ENCODE data around the gene MPRIP.

The MPRIP gene

GRCh38 chr17:17028878-17029535, 13.2 kb upstream of the MPRIP start:
- no peak for DNase-seq (ENCODE audit: extremely low read depth in 1 of 2, low read depth in 1 of 2)

- no peak for DNase-seq (ENCODE audit: extremely low read depth in 1 of 2, low read depth in 1 of 2)
Observed at GRCh38 chr17:17029938-17030337, 12.3 kb upstream of the MPRIP start.

- no peak for DNase-seq (ENCODE audit: extremely low read depth in 1 of 2, low read depth in 1 of 2)
Observed at GRCh38 chr17:17030515-17031211, 11.6 kb upstream of the MPRIP start.

GRCh38 chr17:17032131-17032692, 10.0 kb upstream of the MPRIP start:
- no peak for DNase-seq (ENCODE audit: extremely low read depth in 1 of 2, low read depth in 1 of 2)

DNA sequence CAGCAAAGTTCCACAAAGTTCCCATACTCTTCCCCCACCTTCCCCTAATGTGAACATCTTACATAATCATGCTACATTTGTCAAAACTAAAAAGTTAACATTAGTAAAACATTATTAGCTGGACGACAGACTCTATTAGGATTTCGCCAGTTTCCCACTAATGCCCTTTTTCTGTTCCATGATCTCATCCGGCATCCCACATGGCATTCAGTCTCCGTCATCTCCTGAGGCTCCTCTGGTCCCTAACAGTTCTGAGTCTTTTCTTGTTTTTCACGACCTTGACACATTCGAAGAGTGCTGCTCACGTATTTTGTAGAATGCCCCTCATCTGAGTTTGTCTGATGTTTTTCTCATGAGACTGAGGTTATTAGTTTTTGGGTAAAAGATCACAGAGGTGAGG, 8.8 kb upstream of the MPRIP start:
- no peak for DNase-seq (ENCODE audit: extremely low read depth in 1 of 2, low read depth in 1 of 2)

GRCh38 chr17:17034026-17034425, 8.2 kb upstream of the MPRIP start:
- DNase-seq (ENCODE audit: extremely low read depth in 1 of 2, low read depth in 1 of 2) = no peak

DNA sequence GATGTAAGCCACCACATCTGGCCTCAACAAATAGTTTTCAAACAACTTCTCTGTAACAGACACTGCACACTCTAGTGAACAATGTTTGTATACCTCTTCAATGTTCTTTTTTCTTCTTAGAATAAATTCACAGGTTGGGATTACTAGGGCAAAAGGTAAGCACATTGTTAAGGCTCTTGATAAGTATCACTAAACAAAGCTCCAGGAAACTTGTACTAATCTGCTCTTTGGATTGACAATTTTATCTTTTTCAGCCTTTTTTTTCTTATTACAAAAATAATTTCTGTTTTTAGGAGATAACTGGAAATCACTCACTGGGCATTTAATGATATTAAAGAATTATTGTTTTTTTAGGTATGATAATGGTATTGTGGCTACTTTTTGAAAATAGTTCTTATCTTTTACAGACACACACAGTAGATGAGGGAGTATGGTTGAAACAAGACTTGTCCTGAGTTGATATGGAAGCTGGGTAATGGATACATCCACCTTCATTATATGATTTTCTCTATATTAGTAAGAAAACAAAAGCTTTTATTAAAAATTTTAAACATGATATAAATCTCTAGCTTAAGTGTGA, 7.7 kb upstream of the MPRIP start:
- no peak for DNase-seq (ENCODE audit: extremely low read depth in 1 of 2, low read depth in 1 of 2)

DNA sequence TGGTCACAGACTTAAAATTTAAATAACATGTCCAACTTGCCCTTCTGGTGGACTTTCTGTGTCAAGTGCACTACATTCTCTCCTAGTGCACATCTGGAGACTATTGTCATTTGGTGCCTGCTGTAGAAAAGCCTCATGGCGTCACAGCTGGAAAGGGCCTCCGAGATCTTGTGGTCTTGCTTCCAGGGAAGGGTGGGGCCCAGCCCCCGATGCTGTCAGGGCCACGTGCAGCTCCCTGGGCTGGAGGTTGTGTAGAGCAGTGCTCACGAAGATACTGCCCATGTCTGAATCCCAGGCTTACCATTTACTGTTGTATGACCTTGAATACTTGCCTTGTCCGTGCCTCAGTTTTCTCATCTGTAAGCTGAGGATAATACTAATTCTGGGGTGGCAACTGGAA, 6.8 kb upstream of the MPRIP start:
- no peak for DNase-seq (ENCODE audit: extremely low read depth in 1 of 2, low read depth in 1 of 2)

DNA sequence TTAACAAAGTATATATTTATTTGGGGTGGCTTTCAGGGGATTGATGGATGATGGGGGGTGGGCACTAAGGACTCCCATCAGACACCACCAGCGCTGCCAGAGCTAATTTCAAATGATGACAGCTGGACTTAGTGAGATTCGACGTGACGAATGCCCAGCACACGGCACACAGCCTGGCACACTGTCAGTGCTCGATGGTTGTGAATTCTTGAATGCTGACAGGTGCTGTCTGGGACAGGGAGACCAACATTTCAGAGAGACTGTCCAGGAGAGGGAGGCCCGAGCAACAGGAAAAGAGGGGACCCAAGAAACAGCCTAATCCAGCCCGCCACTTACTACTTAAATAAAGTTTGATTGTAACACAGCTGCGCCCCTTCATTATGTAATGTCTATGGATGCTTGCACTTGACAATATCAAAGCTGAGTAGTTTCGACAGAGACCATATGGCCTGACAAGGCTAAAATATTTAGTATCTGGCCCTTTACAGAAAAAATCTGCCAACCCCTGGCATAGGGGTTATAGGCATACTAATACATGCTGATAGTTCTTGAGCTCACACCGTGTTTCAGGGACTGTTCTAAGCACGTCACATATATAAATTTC, 6.2 kb upstream of the MPRIP start:
- DNase-seq (ENCODE audit: extremely low read depth in 1 of 2, low read depth in 1 of 2) = no peak

DNA sequence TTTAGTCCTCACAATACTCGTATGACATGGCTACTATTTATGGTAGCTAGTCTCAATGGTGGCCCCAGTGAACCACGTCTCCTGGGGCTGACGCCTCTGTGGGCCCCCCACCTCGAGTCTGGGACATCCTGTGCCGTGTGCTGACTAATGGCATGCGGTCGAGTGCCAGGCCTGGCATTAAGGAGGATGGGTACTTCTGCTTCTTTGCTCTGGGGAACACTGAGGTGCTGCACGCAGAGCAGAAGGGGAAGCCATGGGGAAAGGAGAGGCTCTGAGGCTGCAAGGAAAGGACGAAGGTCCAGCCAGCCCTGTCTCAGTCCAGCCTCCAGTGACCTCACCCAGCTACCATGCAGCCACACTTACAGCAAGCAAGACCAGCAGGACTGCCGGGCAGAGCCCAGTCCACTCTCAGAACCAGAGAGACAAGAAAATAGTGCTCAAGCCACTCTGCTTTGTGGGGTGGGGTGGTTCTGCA, 5.7 kb upstream of the MPRIP start:
- no peak for DNase-seq (ENCODE audit: extremely low read depth in 1 of 2, low read depth in 1 of 2)

DNA sequence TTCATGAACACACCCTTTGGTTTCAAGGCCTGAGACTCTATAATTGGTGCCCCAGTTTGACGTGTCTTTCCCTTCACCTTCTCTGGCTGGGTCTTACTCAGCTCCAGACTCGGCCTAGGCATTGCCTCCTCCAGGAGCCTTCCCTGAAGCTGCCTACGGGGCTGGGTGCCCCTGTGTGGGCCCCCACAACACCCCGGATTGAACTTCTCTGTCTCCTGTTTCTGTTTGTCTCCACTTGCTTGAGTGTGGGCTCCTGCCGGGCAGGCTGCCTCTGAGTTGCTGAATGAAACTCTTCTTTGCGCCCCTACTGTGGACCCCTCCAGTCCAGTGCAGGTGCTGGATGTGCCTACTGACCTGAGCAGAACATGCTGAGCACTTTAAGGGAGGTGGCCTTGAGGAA, 2.3 kb upstream of the MPRIP start:
- DNase-seq (ENCODE audit: extremely low read depth in 1 of 2, low read depth in 1 of 2) = no peak

DNA sequence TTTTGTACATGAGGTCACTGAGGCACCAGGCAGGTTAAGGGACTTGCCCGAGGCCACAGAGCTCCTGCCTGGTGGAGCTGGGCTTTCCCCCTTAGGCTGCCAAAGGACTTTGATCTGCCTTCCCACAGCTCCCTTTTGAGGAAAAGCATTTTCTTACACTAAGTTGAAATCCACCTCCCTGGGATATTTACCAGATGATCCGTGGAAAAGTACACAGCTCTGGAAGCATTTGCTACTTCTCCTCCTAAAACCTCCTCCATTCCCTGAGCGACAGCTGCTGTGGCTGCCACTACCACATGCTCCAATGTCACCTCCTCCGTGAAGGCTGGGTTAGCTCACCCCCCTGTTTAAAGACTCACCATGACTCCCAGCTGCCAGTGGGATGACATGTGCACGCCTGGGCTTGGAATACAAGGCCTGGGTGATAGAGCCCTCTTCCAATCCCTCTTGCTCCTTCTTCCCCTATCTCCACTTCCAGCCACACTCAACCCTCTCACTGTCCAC, 1.2 kb upstream of the MPRIP start:
- no peak for DNase-seq (ENCODE audit: extremely low read depth in 1 of 2, low read depth in 1 of 2)

DNA sequence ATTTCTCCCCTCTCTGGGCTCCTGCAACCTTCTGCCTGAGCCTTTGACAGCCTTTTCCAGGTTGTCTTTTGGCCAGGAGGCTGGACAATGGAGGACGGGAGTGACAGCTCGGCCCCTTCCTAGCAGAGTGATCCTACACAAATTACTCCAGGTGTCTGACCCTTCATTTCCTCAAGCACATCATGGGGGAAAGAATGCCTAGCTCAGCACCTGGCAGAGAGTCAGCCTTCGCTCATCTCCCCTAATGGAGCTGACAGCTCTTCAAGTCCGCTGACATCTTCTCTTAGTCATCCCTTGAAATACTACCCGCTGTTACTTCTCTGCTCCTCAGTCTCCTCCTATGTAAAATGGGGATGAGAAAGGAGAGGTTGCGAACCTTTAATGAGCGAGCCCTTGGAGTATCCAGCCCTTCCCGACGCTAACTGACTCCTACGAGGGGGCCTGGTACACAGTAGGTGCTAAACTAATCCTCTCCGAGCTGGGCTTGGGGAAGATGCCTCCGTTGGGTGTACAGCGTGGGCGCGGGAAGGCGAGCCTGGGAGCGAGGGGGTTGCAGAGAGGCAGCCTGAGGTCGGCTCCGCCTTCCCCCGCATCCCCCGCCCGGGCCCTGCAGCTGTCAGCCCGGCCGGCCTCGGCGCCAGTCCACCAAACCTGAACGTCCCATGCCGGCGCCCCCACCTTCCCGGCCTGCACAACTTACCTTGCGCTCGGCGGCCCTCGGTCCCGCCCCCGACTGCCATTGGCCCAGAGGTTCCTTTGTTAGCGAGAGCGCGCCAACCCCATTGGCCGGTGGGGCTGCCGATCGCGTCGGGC, 480 bp upstream of the MPRIP start:
- peak; percentile 93 to 94 for DNase-seq (ENCODE audit: extremely low read depth in 1 of 2, low read depth in 1 of 2)

DNA sequence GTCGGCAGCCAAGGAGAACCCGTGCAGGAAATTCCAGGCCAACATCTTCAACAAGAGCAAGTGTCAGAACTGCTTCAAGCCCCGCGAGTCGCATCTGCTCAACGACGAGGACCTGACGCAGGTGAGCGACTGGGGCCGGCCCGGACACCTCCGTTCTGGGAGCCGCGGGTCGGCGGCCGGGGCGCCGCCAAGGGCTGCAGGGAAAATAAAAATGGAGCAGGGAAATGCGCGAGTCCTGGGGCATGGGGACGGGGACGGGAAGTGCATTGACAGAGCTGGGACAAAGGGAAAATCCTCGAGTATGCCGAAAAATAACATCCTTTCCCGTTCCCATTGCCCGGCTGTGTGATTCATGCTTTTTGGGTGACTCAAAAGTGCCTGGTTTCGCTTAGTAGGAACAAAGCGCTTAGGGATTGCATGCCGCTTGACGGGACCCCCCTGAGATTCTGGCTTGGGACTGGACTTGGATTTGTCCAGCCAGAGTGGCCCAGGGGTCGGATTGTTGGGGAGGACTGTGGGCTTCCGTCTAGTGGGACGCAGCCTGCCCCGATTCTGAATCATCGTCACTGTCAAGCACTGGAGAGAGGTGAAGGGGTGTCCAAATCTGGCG, 699 bp downstream of the MPRIP start:
- DNase-seq (ENCODE audit: extremely low read depth in 1 of 2, low read depth in 1 of 2) = no peak

DNA sequence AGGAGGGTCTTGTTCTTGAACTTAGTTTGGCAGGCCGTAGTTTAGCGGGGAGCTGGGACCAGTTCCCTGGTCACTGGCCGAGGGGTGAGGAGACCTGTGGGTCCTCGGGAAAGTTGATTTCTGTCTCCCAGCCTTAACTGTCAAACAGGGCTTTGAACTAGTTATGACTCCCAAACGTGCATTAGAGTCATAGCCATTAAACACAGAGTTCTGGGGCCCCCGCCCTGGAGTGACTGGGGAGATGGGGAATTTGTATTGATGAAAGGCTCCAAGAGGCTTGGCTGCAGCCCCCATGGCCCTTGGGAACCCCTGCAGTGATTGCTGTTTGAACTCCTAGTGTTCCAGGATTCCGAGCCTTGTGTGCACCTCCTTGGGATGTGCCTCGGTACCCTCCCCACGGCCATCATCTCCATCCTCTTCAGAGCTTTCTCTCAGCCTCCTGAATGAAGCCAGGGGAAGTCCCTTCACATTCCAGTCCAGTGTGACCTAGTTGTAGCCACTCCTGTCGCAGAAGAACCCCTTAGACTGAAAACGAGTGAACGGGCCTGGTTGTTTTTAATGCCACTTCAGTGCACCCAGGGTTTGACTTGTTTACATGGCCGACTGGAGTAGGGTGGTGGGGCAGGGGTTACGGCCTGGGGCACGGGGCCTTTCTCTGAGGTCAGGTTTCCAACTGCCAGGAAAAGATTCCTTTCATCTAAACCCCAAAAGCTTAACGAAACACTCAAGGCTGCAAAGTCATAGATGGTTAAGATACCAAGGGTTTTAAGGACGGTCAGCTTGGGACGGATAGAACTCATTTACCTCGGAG, 1.4 kb downstream of the MPRIP start:
- no peak for DNase-seq (ENCODE audit: extremely low read depth in 1 of 2, low read depth in 1 of 2)

DNA sequence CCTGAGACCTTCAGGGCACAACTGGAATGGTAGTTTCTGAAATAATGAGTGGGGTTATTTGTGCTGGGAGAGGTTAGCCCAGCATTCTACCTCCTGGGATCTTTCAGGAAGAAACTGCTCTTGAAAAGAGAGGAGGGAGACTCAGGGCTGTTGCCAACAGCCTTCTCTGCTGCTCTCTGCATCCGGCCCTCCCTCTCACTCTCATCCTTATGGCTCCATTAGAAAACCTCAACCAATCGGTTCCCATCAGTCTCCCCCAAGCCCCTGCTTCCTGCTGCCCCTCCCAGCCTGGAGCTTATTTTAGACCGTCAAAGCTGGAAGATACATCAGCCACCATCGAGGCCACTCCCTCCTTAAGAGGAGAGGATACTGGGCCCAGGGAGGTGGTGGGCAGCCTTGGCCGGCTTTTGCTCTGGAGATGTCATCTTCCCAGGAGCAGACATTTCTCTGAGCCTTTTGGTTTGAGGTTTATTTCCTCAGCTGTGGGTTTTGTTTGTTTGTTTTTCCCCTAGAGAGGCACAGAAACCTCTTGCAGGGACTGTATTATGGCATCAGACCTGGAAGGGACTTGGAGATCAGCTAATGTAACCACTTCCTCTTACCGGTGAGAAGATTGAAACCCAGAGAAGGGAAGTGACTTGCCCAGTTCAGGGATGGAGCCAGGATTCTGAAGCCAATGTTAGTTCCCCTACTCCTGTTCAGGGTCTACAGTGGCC, 2.7 kb downstream of the MPRIP start:
- no peak for DNase-seq (ENCODE audit: extremely low read depth in 1 of 2, low read depth in 1 of 2)

- no peak for DNase-seq (ENCODE audit: extremely low read depth in 1 of 2, low read depth in 1 of 2)
Observed at GRCh38 chr17:17048106-17048505, 5.8 kb downstream of the MPRIP start.

Measured in activated CD8-positive, alpha-beta memory T cell treated with anti-CD3 and anti-CD28 coated beads for 1 hour (primary cell).